Thyroid gland (tissue), 4 donors: ENCODE results near the gene CFAP410.

ENCODE experiments used
- CTCF ChIP-seq, 6 experiments: fragments of 200-600 bp in 3 of 6; fragments of 450-650 bp in 3 of 6; sonication (generic) in 3 of 6; IDR thresholded peaks; one replicate each; pipeline ENCODE4 v1.5.1; 2016 to 2019; ENCODE audit warnings: antibody characterized with exemption in 6 of 6, mild to moderate bottlenecking in 2 of 6, inconsistent platforms in 1 of 6, moderate library complexity in 1 of 6
- POLR2A ChIP-seq, 2 donors: fragments of 450-650 bp; IDR thresholded peaks; one replicate each; pipeline ENCODE4 v1.6.1; 2017; ENCODE audit warnings: antibody characterized with exemption in 2 of 2, mild to moderate bottlenecking in 2 of 2, moderate library complexity in 1 of 2

GRCh38 chr21:44295163-44295573 lies 44.0 kb downstream of the CFAP410 start:
- TF ChIP-seq CTCF (IDR thresholded peaks at IDR 0.05) (no peak), POLR2A (IDR thresholded peaks at IDR 0.05) (no peak)
